Mucosa of stomach (tissue), 1 donor: ENCODE results near the gene ZNF213.
"Not testable (repeated sequence)": the region's sequence is repeated elsewhere in the genome, so short reads cannot be mapped to it uniquely, and the experiment has no call there.

Experiments used
- H3K27me3 ChIP-seq: one replicate; pipeline ENCODE4 v1.7.0; 2013; ENCODE audit warnings: mild to moderate bottlenecking, low read length; ENCODE audit not compliant: control insufficient read depth, insufficient read depth
- H3K36me3 ChIP-seq: one replicate; pipeline ENCODE4 v1.7.0; 2013; ENCODE audit warnings: low read length; ENCODE audit not compliant: control insufficient read depth, insufficient read depth
- H3K4me1 ChIP-seq: one replicate; pipeline ENCODE4 v1.7.0; 2013; ENCODE audit warnings: mild to moderate bottlenecking, low read length; ENCODE audit not compliant: control insufficient read depth, insufficient read depth
- H3K4me3 ChIP-seq: one replicate; pipeline ENCODE4 v1.7.0; 2013; ENCODE audit warnings: low read length
- H3K9ac ChIP-seq: one replicate; pipeline ENCODE4 v1.7.0; 2013; ENCODE audit warnings: mild to moderate bottlenecking, low read length, moderate library complexity
- H3K9me3 ChIP-seq: one replicate; pipeline ENCODE4 v1.7.0; 2013; ENCODE audit warnings: mild to moderate bottlenecking, low read length, moderate library complexity; ENCODE audit not compliant: control insufficient read depth
- donor health status: Pancreatic carcinoma.

ZNF213 gene

GRCh38 chr16:3158510-3159314, 23.9 kb downstream of the ZNF213 start:
- Histone ChIP-seq H3K4me3 (peak overlapping the region; percentile 71), H3K9ac (peak overlapping the region; percentile 83), H3K9me3 (no peaks in the 10 kb centered on the region), H3K4me1 (peaks cover 5% of the 10 kb centered on the region), H3K27me3 (peaks cover 6% of the 10 kb centered on the region), H3K36me3 (no peaks in the 10 kb centered on the region)

GRCh38 chr16:3161235-3162018, 26.6 kb downstream of the ZNF213 start:
- H3K27me3 ChIP-seq: peaks cover 11% of the 10 kb centered on the region
- H3K4me1 ChIP-seq: peaks cover 5% of the 10 kb centered on the region
- H3K9me3 ChIP-seq: no peaks in the 10 kb centered on the region
- H3K4me3 ChIP-seq: no peak overlapping the region
- H3K9ac ChIP-seq: no peak overlapping the region
- H3K36me3 ChIP-seq: no peaks in the 10 kb centered on the region

- Histone ChIP-seq H3K4me3 (no peak overlapping the region), H3K9ac (no peak overlapping the region), H3K36me3 (no peaks in the 10 kb centered on the region), H3K9me3 (no peaks in the 10 kb centered on the region), H3K4me1 (no peaks in the 10 kb centered on the region), H3K27me3 (peaks cover 25% of the 10 kb centered on the region)
Measured at GRCh38 chr16:3164121-3164991, 29.5 kb downstream of the ZNF213 start.

GRCh38 chr16:3165111-3165822, 30.4 kb downstream of the ZNF213 start:
- peaks cover 1% of the 10 kb centered on the region for H3K4me1 ChIP-seq
- no peaks in the 10 kb centered on the region for H3K36me3 ChIP-seq
- H3K9me3 ChIP-seq: no peaks in the 10 kb centered on the region
- no peak overlapping the region for H3K9ac ChIP-seq
- H3K27me3 ChIP-seq: peaks cover 28% of the 10 kb centered on the region
- no peak overlapping the region for H3K4me3 ChIP-seq

- Histone ChIP-seq H3K36me3 (no peaks in the 10 kb centered on the region), H3K9me3 (no peaks in the 10 kb centered on the region), H3K4me3 (no peak overlapping the region), H3K9ac (no peak overlapping the region), H3K4me1 (peaks cover 14% of the 10 kb centered on the region), H3K27me3 (peaks cover 39% of the 10 kb centered on the region)
Measured at GRCh38 chr16:3166505-3166886, 31.7 kb downstream of the ZNF213 start.

- not testable (repeated sequence) for H3K4me3 ChIP-seq, H3K9me3 ChIP-seq, H3K9ac ChIP-seq, H3K36me3 ChIP-seq
- Histone ChIP-seq H3K4me1 (peaks cover 18% of the 10 kb centered on the region), H3K27me3 (peaks cover 57% of the 10 kb centered on the region)
Measured at GRCh38 chr16:3168729-3169128, 33.9 kb downstream of the ZNF213 start.

- no peak overlapping the region for H3K4me3 ChIP-seq
- H3K4me1 ChIP-seq: peaks cover 22% of the 10 kb centered on the region
- peaks cover 71% of the 10 kb centered on the region for H3K27me3 ChIP-seq
- H3K9me3 ChIP-seq: no peaks in the 10 kb centered on the region
- no peaks in the 10 kb centered on the region for H3K36me3 ChIP-seq
- no peak overlapping the region for H3K9ac ChIP-seq
Measured at GRCh38 chr16:3170440-3171180, 35.8 kb downstream of the ZNF213 start.

GRCh38 chr16:3171181-3171854, 36.5 kb downstream of the ZNF213 start:
- H3K4me3 ChIP-seq: no peak overlapping the region
- peaks cover 78% of the 10 kb centered on the region for H3K27me3 ChIP-seq

GRCh38 chr16:3171855-3172593, 37.2 kb downstream of the ZNF213 start:
- peaks cover 22% of the 10 kb centered on the region for H3K4me1 ChIP-seq
- H3K9ac ChIP-seq: no peak overlapping the region
- no peaks in the 10 kb centered on the region for H3K36me3 ChIP-seq
- peaks cover 83% of the 10 kb centered on the region for H3K27me3 ChIP-seq
- H3K9me3 ChIP-seq: no peaks in the 10 kb centered on the region
- H3K4me3 ChIP-seq: no peak overlapping the region

More at GRCh38 chr16:3171181-3171854, 36.5 kb downstream of the ZNF213 start:
- no peaks in the 10 kb centered on the region for H3K9me3 ChIP-seq
- no peak overlapping the region for H3K9ac ChIP-seq
- peaks cover 22% of the 10 kb centered on the region for H3K4me1 ChIP-seq
- no peaks in the 10 kb centered on the region for H3K36me3 ChIP-seq

- H3K4me1 ChIP-seq: peaks cover 22% of the 10 kb centered on the region
- no peaks in the 10 kb centered on the region for H3K36me3 ChIP-seq
- no peak overlapping the region for H3K4me3 ChIP-seq
- H3K9ac ChIP-seq: no peak overlapping the region
- no peaks in the 10 kb centered on the region for H3K9me3 ChIP-seq
- peaks cover 80% of the 10 kb centered on the region for H3K27me3 ChIP-seq
Measured at GRCh38 chr16:3173892-3174617, 39.2 kb downstream of the ZNF213 start.
